ENCODE data around the gene SLC4A3.

SLC4A3 gene

GRCh38 chr2:219613461-219614070 is 13.9 kb upstream of the SLC4A3 start:
- DNase-seq (ENCODE audit: low spot score), result no peak

- DNase-seq (ENCODE audit: low spot score), result no peak
Measured at GRCh38 chr2:219614076-219614860, 13.2 kb upstream of the SLC4A3 start.

GRCh38 chr2:219615036-219615435 is 12.4 kb upstream of the SLC4A3 start:
- DNase-seq (ENCODE audit: low spot score), result no peak

- no peak for DNase-seq (ENCODE audit: low spot score)
Measured at GRCh38 chr2:219615894-219616293, 11.5 kb upstream of the SLC4A3 start.

GRCh38 chr2:219616550-219616949 is 10.9 kb upstream of the SLC4A3 start:
- DNase-seq (ENCODE audit: low spot score), result no peak

GRCh38 chr2:219618733-219619122 is 8.7 kb upstream of the SLC4A3 start:
- no peak for DNase-seq (ENCODE audit: low spot score)

GRCh38 chr2:219619235-219619634 is 8.2 kb upstream of the SLC4A3 start:
- no peak for DNase-seq (ENCODE audit: low spot score)

- no peak for DNase-seq (ENCODE audit: low spot score)
Measured at GRCh38 chr2:219620546-219620945, 6.9 kb upstream of the SLC4A3 start.

- DNase-seq (ENCODE audit: low spot score), result no peak
Measured at GRCh38 chr2:219621935-219622334, 5.5 kb upstream of the SLC4A3 start.

GRCh38 chr2:219622472-219622871 is 5.0 kb upstream of the SLC4A3 start:
- DNase-seq (ENCODE audit: low spot score), result no peak

- DNase-seq (ENCODE audit: low spot score), result no peak
Measured at GRCh38 chr2:219624565-219624964, 2.9 kb upstream of the SLC4A3 start.

GRCh38 chr2:219625179-219625578 is 2.3 kb upstream of the SLC4A3 start:
- DNase-seq (ENCODE audit: low spot score), result no peak

GRCh38 chr2:219626540-219626939 is 890 bp upstream of the SLC4A3 start:
- no peak for DNase-seq (ENCODE audit: low spot score)

- DNase-seq (ENCODE audit: low spot score), result no peak
Measured at GRCh38 chr2:219628235-219628985, 980 bp downstream of the SLC4A3 start.

GRCh38 chr2:219628986-219629901 is 1.8 kb downstream of the SLC4A3 start:
- DNase-seq (ENCODE audit: low spot score), result no peak

- DNase-seq (ENCODE audit: low spot score), result no peak
Measured at GRCh38 chr2:219629976-219630695, 2.7 kb downstream of the SLC4A3 start.

- no peak for DNase-seq (ENCODE audit: low spot score)
Measured at GRCh38 chr2:219630770-219631405, 3.5 kb downstream of the SLC4A3 start.

GRCh38 chr2:219631406-219631891 is 4.0 kb downstream of the SLC4A3 start:
- no peak for DNase-seq (ENCODE audit: low spot score)

GRCh38 chr2:219631904-219632759 is 4.7 kb downstream of the SLC4A3 start:
- DNase-seq (ENCODE audit: low spot score), result no peak

- no peak for DNase-seq (ENCODE audit: low spot score)
Measured at GRCh38 chr2:219632760-219633105, 5.3 kb downstream of the SLC4A3 start.
